H9 (cell line): ENCODE data around the gene EIF2S2. TPM values are rescaled to one million over a fixed set of nuclear protein-coding genes. Genes with fewer than 3 reads are reported as not detected.

Experiments
- DNase-seq: peaks from one replicate; pipeline ENCODE4 v3.0.0-alpha.2; 2017
- H2AFZ ChIP-seq: one replicate; pipeline ENCODE4 v1.6.1; 2013; ENCODE audit warnings: mild to moderate bottlenecking, low read length, control low read depth, moderate library complexity
- H2AK5ac ChIP-seq: 2 replicates; pipeline ENCODE4 v1.6.1; 2013; ENCODE audit warnings: low read length, control low read depth, mixed read lengths; ENCODE audit not compliant: insufficient read length
- H2BK120ac ChIP-seq: one replicate; pipeline ENCODE4 v1.6.1; 2013; ENCODE audit warnings: low read depth, mild to moderate bottlenecking, low read length, control low read depth, inconsistent platforms; ENCODE audit not compliant: poor library complexity, severe bottlenecking
- H2BK12ac ChIP-seq: 2 replicates; pipeline ENCODE4 v1.6.1; 2013; ENCODE audit warnings: low read length, control low read depth, mixed read lengths, low read depth; ENCODE audit not compliant: insufficient read length
- H2BK15ac ChIP-seq: 2 replicates; pipeline ENCODE4 v1.6.1; 2013; ENCODE audit warnings: low read depth, low read length, control low read depth
- H2BK20ac ChIP-seq: one replicate; pipeline ENCODE4 v1.6.1; 2013; ENCODE audit warnings: low read depth, mild to moderate bottlenecking, low read length, control low read depth, inconsistent platforms; ENCODE audit not compliant: poor library complexity, severe bottlenecking
- H2BK5ac ChIP-seq: 2 replicates; pipeline ENCODE4 v1.6.1; 2013; ENCODE audit warnings: low read length, control low read depth, mixed read lengths; ENCODE audit not compliant: insufficient read length
- H3K14ac ChIP-seq: 2 replicates; pipeline ENCODE4 v1.6.1; 2013; ENCODE audit warnings: low read length, control low read depth; ENCODE audit not compliant: insufficient read depth
- H3K18ac ChIP-seq: 2 replicates; pipeline ENCODE4 v1.6.1; 2013; ENCODE audit warnings: low read depth, mild to moderate bottlenecking, mixed read lengths, low read length, control low read depth; ENCODE audit not compliant: insufficient read length
- H3K23ac ChIP-seq: 2 replicates; pipeline ENCODE4 v1.6.1; 2013; ENCODE audit warnings: low read length, control low read depth, mixed read lengths, low read depth; ENCODE audit not compliant: insufficient read length
- H3K23me2 ChIP-seq: 2 replicates; pipeline ENCODE4 v1.6.1; 2013; ENCODE audit warnings: low read depth, mild to moderate bottlenecking, mixed read lengths, low read length, control low read depth; ENCODE audit not compliant: insufficient read length, poor library complexity, severe bottlenecking
- H3K27ac ChIP-seq: 2 replicates; pipeline ENCODE4 v1.5.1; 2013; ENCODE audit warnings: low read length, control low read depth, mixed read lengths, low read depth; ENCODE audit not compliant: insufficient read length
- H3K27me3 ChIP-seq: 2 replicates; pipeline ENCODE4 v1.6.1; 2013; ENCODE audit warnings: low read length, control low read depth, inconsistent platforms; ENCODE audit not compliant: insufficient read depth
- H3K4ac ChIP-seq: 2 replicates; pipeline ENCODE4 v1.6.1; 2013; ENCODE audit warnings: low read depth, mild to moderate bottlenecking, control low read depth, inconsistent platforms, low read length, moderate library complexity
- H3K4me1 ChIP-seq: 2 replicates; pipeline ENCODE4 v1.6.1; 2013; ENCODE audit warnings: low read length, control low read depth, inconsistent platforms; ENCODE audit not compliant: insufficient read depth
- H3K4me2 ChIP-seq: 2 replicates; pipeline ENCODE4 v1.6.1; 2013; ENCODE audit warnings: low read length, control low read depth, mixed read lengths; ENCODE audit not compliant: insufficient read length, insufficient read depth
- H3K56ac ChIP-seq: 2 replicates; pipeline ENCODE4 v1.6.1; 2013; ENCODE audit warnings: low read depth, mild to moderate bottlenecking, mixed read lengths, low read length, control low read depth; ENCODE audit not compliant: insufficient read length
- H3K79me1 ChIP-seq: 2 replicates; pipeline ENCODE4 v1.6.1; 2013; ENCODE audit warnings: low read depth, mild to moderate bottlenecking, moderate library complexity, low read length, control low read depth, inconsistent platforms; ENCODE audit not compliant: insufficient read depth, poor library complexity, severe bottlenecking
- H3K79me2 ChIP-seq: 2 replicates; pipeline ENCODE4 v1.6.1; 2013; ENCODE audit warnings: low read length, control low read depth, inconsistent platforms; ENCODE audit not compliant: insufficient read depth
- H3K9ac ChIP-seq: 2 replicates; pipeline ENCODE4 v1.6.1; 2013; ENCODE audit warnings: low read length, control low read depth, mixed read lengths; ENCODE audit not compliant: insufficient read length; ENCODE audit errors: extremely low read depth
- H3K9me3 ChIP-seq: one replicate; pipeline ENCODE4 v1.6.1; 2013; ENCODE audit warnings: low read depth, low read length, inconsistent platforms; ENCODE audit not compliant: control insufficient read depth
- H3T11ph ChIP-seq: one replicate; pipeline ENCODE4 v1.6.1; 2013; ENCODE audit warnings: mild to moderate bottlenecking, low read length, control low read depth, inconsistent platforms
- H4K20me1 ChIP-seq: one replicate; pipeline ENCODE4 v1.6.1; 2013; ENCODE audit not compliant: control insufficient read depth, insufficient read length, insufficient read depth
- H4K5ac ChIP-seq: 2 replicates; pipeline ENCODE4 v1.6.1; 2013; ENCODE audit warnings: low read depth, mild to moderate bottlenecking, mixed read lengths, low read length, control low read depth; ENCODE audit not compliant: insufficient read length
- H4K8ac ChIP-seq: replicated peaks from 2 replicates; pipeline ENCODE4 v1.6.1; 2013; ENCODE audit warnings: low read length, control low read depth, mixed read lengths, low read depth; ENCODE audit not compliant: insufficient read length
- H4K91ac ChIP-seq: 2 replicates; pipeline ENCODE4 v1.6.1; 2013; ENCODE audit warnings: low read depth, mild to moderate bottlenecking, moderate library complexity, mixed read lengths, low read length, control low read depth; ENCODE audit not compliant: insufficient read length
- H3K27ac Mint-ChIP-seq, 3 experiments: 2 replicates in 2 of 3; 3 replicates in 1 of 3; pipeline ENCODE4 v1.8.0; 2020 to 2021; ENCODE audit warnings: mixed read lengths in 3 of 3, mild to moderate bottlenecking in 1 of 3, moderate library complexity in 1 of 3
- H3K27me3 Mint-ChIP-seq: 2 replicates; pipeline ENCODE4 v1.8.0; 2021; ENCODE audit warnings: low read depth, mild to moderate bottlenecking, moderate library complexity, mixed read lengths
- H3K36me3 Mint-ChIP-seq, 3 experiments: 2 replicates in 2 of 3; 3 replicates in 1 of 3; pipeline ENCODE4 v1.8.0; 2020 to 2021; ENCODE audit warnings: low read depth in 3 of 3, mixed read lengths in 3 of 3; ENCODE audit not compliant: insufficient read depth in 1 of 3
- H3K4me1 Mint-ChIP-seq, 2 experiments: 2 replicates each; pipeline ENCODE4 v1.8.0; 2020; ENCODE audit warnings: mixed read lengths in 2 of 2
- H3K4me3 Mint-ChIP-seq, 2 experiments: 2 replicates in 1 of 2; 3 replicates in 1 of 2; pipeline ENCODE4 v1.8.0; 2020 to 2021; ENCODE audit warnings: mild to moderate bottlenecking in 2 of 2, mixed read lengths in 2 of 2, moderate library complexity in 1 of 2
- H3K9me3 Mint-ChIP-seq, 2 experiments: 2 replicates in 1 of 2; 3 replicates in 1 of 2; pipeline ENCODE4 v1.8.0; 2020; ENCODE audit warnings: mild to moderate bottlenecking in 2 of 2, mixed read lengths in 2 of 2, moderate library complexity in 1 of 2
- CTCF ChIP-seq: fragments of 200-600 bp; sonication (generic); conservative IDR thresholded peaks from 3 replicates; pipeline ENCODE4 v1.8.0; 2021; ENCODE audit warnings: antibody characterized with exemption, mild to moderate bottlenecking
- WGBS: extraction: QIAGEN DNeasy Blood & Tissue Kit; methylation state at CpG from one replicate; pipeline ENCODE4 v1.1.7; 2013; ENCODE audit warnings: missing lambda C conversion rate, low lambda C conversion rate, mixed read lengths; ENCODE audit not compliant: insufficient read length; ENCODE audit errors: extremely low coverage; 5-methylcytosine and 5-hydroxymethylcytosine counted together
- total RNA-seq: library from RNA; stranded (reverse); gene quantifications from 2 replicates; pipeline ENCODE4 v1.2.1, GENCODE V29; 2021

The EIF2S2 gene
- total RNA-seq, 1 experiment from 2014 or later, result 188 TPM

- Histone ChIP-seq H2BK20ac (no peak overlapping the region), H4K91ac (no peak overlapping the region), H4K20me1 (no peaks in the 10 kb centered on the region), H3K56ac (no peak overlapping the region), H3K9ac (no peak overlapping the region), H2BK12ac (no peak overlapping the region), H3K23me2 (no peaks in the 10 kb centered on the region), H3K79me2 (no peaks in the 10 kb centered on the region; the same call in 1 of the 2 replicates), H3K27ac (no peak overlapping the region), H3T11ph (no peak overlapping the region), H3K4me1 (no peaks in the 10 kb centered on the region), H4K8ac (no peak overlapping the region), H3K4me2 (no peak overlapping the region), H3K4ac (no peak overlapping the region), H2BK120ac (no peak overlapping the region), H2BK15ac (no peak overlapping the region), H3K79me1 (no peaks in the 10 kb centered on the region), H2AFZ (no peak overlapping the region), H2AK5ac (no peak overlapping the region), H4K5ac (no peak overlapping the region), H3K9me3 (no peaks in the 10 kb centered on the region), H3K27me3 (no peaks in the 10 kb centered on the region), H3K14ac (no peak overlapping the region), H2BK5ac (no peak overlapping the region), H3K18ac (no peak overlapping the region), H3K23ac (no peak overlapping the region)
- Mint-ChIP-seq H3K4me1 (no peaks in the 10 kb centered on the region), H3K27me3 (no peaks in the 10 kb centered on the region), H3K9me3 (no peaks in the 10 kb centered on the region), H3K36me3 (peaks cover 62 to 98% (median 94%) of the 10 kb centered on the region in 3 experiments), H3K27ac (no peak overlapping the region), H3K4me3 (no peak overlapping the region)
- no peak for DNase-seq
- no peak for TF ChIP-seq CTCF
- no CpG with 5 or more reads among the region's 3 CpGs for WGBS
Measured at GRCh38 chr20:34098570-34098969, 13.5 kb downstream of the EIF2S2 start.
